Limb (tissue), 2 donors: Measurements from ENCODE around the gene KICS2.

Experiments
- DNase-seq, 2 donors: peaks; one replicate each; pipeline ENCODE4 v3.0.0-alpha.2; 2016; ENCODE audit errors: extremely low spot score in 2 of 2

KICS2 gene

GRCh38 chr12:64175254-64175945 is 46.7 kb downstream of the KICS2 start:
- DNase-seq: no peak

DNA sequence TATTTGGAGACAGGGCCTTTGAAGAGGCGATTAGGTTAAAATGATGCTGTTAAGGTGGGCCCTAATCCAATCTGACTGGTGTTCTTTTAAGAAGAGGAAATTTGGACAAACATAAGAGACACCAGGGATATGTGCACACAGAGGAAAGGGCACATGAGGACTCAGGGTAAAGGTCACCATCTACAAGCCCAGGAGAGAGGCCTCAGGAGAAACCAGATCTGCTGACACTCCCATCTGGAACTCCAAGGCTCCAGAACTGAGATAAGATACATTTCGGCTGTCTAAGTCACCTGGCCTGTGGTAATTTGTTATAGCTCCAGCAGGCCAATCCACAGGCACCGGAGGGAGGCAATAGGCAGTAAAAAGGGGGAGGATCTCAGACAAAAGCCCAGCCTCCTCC is 48.6 kb downstream of the KICS2 start:
- no peak for DNase-seq
